LoVo (cell line): ENCODE results near the gene TMEM109.
A peak's percentile ranks its signal among the peaks of the same experiment; 100 is the strongest.
"Not testable (repeated sequence)": the region's sequence is repeated elsewhere in the genome, so short reads cannot be mapped to it uniquely, and the experiment has no call there.

Experiments
- DNase-seq: peaks from one replicate; pipeline ENCODE4 v3.0.0-alpha.2; 2016; ENCODE audit warnings: low spot score

The TMEM109 gene

GRCh38 chr11:60878245-60879101, 35.5 kb upstream of the TMEM109 start:
- no peak for DNase-seq

DNA sequence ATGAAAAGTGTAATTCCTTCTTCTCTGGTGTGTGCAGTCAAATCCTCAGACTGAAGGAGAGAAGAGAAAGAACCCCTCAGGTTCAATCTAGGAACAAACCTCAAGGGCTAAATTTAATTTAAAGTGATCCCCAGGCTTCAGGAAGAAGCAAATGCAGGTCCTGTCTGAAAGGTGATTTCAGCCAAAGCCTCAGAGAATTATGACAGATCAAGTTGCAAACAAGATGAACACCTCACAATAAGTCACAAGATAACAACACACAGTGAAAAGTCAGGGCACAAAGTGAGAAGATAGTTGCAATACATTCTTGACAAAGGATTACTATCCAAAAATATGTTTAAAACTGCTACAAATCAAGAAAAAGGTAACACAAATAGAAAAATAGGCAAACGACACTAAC, 34.9 kb upstream of the TMEM109 start:
- no peak for DNase-seq

GRCh38 chr11:60879971-60880588, 33.9 kb upstream of the TMEM109 start:
- DNase-seq = no peak

- DNase-seq = no peak
Observed at GRCh38 chr11:60880643-60881282, 33.2 kb upstream of the TMEM109 start.

DNA sequence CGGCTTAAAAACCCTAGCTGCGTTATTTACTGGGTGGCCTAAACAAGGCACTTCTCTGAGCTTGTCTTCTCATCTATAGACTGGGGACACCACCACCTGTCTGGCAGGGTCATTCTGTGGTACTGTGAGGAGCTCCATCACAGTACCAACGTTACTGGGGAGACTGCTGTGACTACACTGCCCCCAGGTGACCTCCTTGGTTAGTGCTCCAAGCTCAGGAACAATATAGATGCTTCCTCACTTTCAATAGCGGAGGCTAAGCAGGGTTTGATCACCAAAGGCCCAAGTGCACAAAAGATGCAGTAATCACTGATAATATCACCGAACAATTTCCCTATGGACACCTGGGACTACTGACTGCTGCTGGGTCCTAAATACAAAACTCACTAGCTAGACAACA, 26.4 kb upstream of the TMEM109 start:
- DNase-seq = no peak

DNA sequence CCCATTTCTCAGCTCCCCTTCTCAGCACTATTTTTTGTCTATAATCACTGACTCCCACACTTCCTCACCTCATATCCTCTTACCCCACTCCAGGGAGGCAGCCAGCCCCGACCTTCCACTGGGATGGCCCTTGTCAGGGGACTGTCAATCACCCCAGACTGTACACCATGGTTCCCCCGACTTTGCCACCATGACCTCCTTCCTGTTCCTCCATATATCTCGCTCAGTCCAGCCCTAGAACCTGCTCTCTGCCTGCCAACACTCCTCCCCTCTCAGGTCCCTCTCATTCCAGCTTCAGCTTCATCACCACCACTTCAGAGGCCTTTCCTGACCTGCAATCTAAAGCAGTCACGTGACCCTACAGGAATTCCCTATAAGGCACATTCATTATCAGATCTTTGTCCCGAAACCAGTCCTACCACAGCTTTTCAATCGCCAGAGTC, 24.1 kb upstream of the TMEM109 start:
- DNase-seq = no peak

DNA sequence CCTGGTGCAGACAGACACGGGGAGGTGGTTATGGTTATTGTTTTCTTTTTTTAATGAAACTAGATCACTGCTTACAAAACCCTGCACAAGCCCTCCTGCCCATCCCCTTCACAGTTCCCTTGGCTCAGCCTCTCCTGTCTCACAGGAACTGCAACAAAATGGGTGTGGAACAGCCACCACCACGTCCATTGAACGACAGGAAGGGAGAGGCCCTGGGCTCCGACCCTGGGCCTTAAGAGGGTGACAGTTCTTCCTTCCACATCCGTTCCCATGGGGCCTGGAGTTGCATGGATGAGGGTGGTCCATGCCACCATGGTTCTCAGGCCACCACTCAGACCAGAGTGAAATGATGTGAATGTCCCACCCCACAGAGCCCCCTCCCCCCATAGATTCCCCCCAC, 23.3 kb upstream of the TMEM109 start:
- DNase-seq = no peak

DNA sequence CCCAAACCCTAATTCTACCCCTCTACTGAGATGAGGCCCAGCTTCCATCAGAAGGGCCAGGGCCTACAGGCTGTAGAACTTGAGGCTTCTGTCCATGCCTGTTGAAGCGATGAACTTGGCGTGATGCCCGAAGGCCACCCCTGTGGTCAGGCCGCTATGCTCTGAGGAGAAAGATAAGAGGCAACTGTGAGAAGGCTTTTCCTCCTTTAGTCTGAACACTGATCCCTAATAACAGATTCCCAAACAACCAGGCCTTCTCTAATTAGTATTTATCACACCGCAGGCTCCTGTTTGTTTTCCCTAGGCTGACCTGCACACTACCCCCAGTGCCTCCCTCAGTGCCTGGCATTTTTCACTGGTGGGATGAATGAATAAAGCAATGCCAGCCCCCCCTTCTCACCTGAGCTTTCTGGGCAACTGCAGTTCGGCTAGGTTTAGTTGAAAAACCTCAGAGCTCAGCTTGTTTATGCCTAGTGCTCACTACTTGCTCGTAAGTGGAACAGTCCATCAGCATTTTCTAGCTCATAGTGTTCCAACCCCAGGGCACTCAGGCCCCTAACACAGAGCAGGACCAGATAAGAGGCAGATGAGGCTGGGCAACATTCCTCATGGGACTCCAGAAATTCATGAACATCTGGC, 22.7 kb upstream of the TMEM109 start:
- no peak for DNase-seq

GRCh38 chr11:60895687-60896086, 18.3 kb upstream of the TMEM109 start:
- DNase-seq = no peak

DNA sequence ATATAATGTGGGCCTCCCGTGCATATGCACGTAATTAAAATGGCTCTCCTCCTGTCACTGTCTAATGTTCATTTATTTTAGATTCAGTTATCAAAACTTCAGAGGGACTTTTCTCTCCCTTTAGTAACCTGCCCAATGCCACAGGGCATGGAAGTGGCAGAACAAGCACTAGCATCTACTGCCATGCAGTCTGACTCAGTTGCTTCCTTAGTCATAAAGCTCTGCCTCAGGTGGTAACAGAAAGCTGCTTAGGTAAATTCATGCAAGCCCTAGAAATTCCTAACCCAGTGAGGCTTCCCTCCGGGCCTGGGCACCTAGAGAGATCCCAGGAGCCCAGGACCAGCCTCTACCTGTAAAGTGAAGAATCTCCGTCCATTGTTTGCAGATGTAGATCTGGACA, 16.5 kb upstream of the TMEM109 start:
- DNase-seq = no peak

DNA sequence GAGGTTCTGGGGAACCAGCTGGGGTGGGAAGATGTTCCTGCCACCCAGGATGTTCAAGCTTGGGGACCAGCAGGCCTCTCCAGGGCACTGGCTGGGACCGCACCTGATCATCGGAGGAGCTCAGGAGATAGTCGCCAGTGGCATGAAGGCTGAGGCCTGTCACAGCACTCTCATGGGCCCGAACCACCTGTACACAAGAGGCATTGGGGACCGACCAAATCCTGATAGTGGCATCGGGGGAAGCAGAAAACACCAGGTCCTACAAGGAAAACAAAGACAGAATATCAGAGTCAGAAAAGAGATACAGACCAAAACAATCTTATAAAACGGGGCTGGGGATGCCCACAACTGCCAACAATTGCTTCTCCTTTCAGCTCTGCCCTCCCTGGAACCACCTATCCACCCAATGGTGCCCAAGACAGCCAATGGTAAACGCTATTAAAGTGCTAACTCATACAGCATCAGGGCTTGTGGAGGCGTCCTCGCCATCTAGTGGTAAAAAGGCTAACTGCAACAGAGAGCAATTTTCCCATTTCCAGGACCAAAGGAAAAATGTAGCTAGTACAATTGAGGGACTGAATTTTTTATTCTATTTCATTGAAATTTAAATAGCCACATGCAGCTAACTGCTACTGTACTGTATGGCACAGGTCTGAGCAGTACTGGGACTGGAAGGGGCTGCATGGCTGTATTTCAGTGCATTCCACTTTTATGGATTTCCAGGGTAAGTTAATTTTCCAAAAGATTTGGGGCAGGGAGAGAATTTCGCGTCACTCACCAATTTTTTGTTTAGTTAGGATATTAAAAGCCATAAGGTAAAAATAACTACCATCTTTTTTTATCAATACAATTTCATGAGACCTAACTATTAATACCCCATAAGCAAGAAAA, 14.7 kb upstream of the TMEM109 start:
- DNase-seq = peak; percentile 48

- DNase-seq = no peak
Observed at GRCh38 chr11:60899977-60900376, 14.0 kb upstream of the TMEM109 start.

- no peak for DNase-seq
Observed at GRCh38 chr11:60900673-60901404, 13.1 kb upstream of the TMEM109 start.

GRCh38 chr11:60902625-60903024, 11.3 kb upstream of the TMEM109 start:
- no peak for DNase-seq

- DNase-seq = no peak
Observed at GRCh38 chr11:60905047-60905446, 8.9 kb upstream of the TMEM109 start.

DNA sequence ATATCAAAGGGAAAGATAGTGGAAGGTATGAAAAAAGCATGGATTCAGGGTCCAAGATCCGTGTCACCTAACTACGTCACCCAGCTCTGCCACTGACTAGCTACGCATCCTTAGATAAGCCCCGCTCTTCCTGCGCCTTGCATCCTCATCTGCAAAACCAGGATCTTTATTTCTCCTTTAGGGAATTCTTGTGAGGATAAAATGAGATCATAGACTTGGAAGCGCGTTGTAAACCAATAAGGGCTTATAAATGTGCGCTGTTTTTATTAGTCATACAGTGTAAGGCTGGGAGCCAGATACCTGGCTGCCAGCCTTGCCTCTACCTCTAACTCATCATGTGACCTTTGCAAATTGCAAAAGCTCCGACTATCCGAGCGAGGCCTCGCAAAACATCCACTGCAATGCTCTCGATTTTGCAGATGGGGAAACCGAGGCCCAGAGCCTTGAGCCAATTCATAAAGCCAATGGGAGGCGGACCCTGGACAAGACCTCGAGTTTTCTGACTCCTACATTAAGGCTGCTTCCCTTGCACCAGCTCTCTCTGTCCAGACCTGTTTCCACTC, 8.3 kb upstream of the TMEM109 start:
- peak; percentile 49 for DNase-seq

DNA sequence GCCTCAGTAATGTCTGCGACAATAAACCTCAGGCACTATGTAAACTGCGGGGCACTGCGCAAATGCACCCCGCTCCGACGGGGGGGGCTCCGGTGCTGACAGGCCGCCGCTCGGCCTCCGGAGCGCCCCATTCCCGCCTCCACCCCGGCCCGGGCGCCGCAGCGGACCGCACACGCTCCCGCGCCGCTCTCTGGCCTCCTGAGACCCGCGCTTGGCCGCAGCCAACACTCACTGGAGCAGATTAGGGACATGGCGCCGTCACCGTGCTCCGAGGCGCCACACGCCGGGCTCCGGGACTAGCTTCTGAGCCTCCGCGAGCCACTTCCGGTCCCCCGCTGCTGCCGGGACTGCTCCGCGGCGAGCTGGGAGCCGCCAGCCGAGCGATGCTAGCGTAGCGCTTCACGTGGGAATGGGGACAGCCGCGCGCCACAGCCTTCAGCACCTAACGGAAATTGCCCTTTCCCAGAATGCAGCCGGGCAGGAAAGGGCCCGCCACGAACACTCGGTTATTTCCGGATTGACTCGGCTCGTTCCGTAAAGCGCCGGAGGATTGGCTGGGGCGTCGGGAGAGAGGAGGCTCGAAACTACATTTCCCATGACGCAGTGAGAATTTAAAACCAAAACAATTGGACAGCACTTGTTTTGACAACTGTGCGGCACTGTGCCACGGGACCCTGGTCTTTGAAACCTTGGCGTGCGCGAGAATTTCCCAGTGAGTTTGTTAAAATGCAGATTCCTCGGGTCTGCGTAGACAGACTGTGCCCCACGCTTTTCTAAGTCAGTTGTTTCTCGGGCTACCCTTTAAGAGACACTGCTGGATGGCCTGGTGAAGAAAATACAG, 7.6 kb upstream of the TMEM109 start, which contains the start of gene PRPF19:
Gene PRPF19 (minus strand): TSS at position 454 of the 841 bp plus-strand sequence. CDS start 203 bp downstream, at position 251.
- DNase-seq = peak; percentile 96

DNA sequence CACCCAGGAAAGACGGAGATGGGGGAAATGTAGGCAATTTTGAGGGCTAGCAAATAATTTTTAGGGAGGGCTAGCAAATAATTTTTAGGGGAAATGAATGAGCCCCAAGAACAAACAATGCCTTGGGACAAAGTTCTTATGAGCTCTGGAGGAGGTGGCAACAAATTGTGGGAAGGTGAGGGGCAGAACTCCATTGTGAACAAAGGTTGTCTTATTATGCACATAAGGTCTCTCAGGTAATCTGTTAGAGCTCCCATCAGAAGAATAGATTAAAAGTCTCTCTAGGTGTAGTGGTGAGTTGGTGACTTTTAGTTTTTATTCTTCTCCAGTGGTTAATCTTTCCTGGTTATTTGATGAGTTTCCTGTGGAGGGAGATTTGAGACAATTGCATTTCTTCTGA, 5.2 kb upstream of the TMEM109 start:
- DNase-seq = no peak

DNA sequence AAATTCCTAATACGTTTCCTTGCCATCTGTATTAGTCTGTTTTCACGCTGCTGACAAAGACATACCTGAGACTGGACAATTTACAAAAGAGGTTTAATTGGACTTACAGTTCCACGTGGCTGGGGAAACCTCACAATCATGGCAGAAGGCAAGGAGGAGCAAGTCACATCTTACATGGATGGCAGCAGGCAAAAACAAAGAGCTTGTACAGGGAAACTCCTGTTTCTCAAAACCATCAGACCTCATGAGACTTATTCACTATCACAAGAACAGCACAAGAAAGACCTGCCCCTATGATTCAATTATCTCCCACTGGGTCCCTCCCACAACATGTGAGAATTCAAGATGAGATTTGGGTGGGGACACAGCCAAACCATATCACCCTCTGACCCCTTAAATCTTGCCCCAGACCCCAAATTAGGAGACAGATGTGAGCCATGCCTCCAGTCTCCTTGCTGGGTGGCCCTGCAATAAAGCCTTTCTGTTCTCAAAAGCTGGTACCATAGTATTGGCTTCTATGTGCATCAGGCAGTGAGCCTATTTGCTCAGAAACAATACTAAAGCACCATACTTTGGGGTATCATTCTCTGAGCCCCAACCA, 4.2 kb upstream of the TMEM109 start:
- DNase-seq = not testable (repeated sequence)
